ENCODE results near the gene ACSL5.

The ACSL5 gene, protein sequence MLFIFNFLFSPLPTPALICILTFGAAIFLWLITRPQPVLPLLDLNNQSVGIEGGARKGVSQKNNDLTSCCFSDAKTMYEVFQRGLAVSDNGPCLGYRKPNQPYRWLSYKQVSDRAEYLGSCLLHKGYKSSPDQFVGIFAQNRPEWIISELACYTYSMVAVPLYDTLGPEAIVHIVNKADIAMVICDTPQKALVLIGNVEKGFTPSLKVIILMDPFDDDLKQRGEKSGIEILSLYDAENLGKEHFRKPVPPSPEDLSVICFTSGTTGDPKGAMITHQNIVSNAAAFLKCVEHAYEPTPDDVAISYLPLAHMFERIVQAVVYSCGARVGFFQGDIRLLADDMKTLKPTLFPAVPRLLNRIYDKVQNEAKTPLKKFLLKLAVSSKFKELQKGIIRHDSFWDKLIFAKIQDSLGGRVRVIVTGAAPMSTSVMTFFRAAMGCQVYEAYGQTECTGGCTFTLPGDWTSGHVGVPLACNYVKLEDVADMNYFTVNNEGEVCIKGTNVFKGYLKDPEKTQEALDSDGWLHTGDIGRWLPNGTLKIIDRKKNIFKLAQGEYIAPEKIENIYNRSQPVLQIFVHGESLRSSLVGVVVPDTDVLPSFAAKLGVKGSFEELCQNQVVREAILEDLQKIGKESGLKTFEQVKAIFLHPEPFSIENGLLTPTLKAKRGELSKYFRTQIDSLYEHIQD

DNA sequence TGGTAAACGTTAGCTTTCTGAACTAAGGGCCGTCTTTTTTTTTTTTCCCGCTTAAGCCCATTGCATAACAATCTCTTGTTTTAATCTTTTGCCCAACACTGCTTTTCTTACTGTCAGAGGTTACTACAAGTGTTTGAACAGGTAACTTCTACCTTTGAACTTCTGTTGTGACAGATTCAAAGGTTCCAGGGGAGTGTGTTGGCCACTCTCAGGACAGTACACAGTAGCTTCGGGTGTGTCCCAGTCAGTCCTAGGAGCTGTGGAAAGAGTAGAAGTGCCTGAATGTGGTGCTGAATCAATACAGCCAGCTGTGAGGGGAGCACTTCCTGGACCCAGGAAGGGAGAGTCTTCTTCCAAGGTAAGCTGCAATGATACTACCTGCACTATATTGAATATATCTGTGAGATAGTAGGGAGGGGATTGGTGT lies at the start of gene ACSL5:
ACSL5 (plus strand) TSS at position 205 of the 427 bp plus-strand sequence. CDS start 20,831 bp downstream, outside the sequence.
- DNase-seq (ENCODE audit: low spot score) = no peak

DNA sequence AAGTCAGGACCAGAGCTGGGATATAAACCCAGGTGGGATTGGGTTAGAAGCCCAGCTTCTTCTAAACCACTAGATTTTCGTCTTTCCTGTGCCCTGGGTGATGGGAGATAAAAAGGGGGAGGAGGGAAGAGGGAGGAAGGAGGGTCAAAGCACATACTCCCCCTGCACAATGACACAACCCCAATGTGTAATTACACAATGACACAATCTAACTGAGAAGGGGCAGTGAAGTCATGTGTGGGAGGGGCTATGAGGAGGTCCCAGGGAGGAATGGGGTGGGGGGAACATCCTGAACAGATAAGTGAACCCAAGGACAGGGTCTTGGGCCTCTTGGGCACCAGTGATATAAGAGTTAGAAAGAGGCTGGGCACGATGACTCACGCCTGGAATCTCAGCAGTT lies 46.2 kb upstream of the ACSL5 start:
- no peak for DNase-seq (ENCODE audit: low spot score)

DNA sequence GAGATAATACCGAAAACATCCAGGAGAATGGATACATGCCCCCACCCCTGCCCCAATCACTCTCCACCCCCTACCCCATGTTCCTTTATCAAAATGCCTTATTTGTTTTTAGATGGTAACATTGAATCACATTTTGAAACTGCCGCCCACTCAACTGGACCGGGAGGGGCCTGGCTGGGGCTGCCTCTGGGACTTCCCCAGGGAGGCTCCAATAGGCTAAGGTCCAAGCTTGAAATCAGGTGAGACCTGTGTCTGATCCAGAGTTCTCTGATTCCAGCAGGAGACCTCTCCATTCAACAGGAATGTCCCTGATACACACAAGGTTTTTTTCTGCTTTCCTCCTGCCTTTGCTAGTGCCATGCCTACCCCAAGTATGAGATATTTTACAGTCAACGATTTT lies 43.8 kb upstream of the ACSL5 start:
- DNase-seq (ENCODE audit: low spot score) = no peak

DNA sequence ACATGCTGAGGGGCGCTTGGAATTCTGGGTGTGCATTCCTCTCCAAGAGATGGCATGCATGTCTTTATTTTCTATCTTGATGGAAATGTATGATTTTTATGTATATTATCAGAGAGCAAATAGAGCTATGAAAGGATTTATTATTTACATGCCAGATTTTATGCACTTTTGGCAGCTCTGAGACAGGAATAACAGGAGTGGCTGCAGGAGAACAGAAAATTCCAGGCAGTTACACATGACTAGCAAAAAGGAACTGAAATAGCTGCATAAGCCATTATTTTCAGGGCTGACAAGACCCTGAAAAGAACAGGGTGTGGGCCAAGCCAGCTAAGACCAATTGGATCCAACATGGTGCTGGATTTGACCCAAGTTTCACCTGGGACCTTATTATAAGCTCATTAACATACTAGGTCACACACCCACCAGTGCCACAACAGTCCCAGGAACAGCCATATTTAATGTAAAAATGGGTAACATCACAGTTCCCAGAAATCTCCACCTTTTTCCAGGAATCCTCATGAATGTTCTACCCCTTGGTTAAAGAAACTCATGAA lies 43.2 kb upstream of the ACSL5 start:
- no peak for DNase-seq (ENCODE audit: low spot score)

DNA sequence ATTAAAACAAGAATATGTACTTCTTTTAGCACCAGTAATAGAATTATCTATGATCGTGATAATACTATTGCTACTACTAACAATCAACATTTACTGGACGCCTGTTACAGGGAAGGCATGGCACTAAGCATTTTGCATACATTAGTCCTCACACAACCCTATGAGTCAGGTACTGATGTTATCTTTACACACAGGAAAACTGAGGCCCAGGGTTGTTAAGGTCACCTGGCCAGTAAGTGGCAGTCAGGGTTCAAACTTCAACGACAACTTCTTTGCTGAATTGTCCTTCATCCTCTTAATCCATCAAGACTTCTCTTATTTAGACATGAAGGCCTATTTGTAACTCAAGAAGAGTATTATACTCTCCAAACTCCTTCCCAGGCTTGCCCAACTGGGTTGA lies 41.9 kb upstream of the ACSL5 start:
- DNase-seq (ENCODE audit: low spot score) = no peak

DNA sequence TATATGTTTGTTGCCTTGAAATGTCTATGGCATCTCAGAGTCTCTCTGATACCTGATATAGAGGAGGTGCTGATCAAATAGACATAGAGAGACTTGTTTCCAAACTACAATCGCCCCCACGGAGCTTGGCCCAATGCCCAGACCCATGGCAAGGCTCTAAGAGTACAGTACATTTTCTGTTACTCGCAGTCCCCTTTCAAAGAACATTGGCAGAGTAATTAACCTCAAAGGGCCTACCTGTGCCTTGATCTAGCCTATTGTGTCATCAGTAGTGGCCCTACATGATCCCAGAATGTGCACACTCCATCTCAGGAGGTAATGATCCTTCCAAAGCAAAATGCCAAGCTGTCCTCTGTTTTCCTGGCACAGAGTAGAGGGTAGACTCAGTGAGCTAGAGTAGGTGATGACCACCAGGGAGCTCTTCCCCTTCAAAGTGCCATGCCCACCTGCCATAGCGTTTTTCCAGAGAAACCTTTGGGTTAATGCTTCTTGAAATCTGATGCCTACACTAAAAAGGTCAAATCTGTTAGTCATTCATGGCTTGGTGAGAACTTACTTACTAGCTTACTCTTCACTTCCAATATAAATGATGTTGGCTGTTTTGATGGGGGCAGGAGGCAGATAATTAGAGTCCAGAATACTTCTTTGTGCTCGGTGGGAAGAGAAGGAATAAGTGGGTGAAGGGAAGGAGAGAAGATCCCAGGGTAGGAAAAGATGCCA lies 41.2 kb upstream of the ACSL5 start:
- no peak for DNase-seq (ENCODE audit: low spot score)

DNA sequence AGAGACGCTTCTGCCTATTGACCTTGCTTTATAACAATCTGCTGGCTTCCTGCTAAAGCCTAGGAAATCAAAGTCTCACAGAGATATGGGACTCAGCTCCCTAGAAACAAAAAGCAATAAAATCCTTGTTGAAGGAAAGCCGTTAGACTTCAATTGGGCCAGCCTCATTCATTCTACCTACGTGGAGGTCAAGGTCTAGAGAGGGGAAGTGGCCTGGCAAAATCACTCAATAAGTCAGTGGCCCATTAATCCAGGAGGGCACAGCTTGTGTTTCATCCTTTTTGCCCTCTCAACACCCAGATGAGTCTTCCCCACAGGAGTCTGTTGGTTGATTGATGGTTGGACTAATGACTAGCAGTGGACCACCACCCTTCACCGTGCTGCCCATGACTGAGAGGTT lies 40.5 kb upstream of the ACSL5 start:
- no peak for DNase-seq (ENCODE audit: low spot score)

DNA sequence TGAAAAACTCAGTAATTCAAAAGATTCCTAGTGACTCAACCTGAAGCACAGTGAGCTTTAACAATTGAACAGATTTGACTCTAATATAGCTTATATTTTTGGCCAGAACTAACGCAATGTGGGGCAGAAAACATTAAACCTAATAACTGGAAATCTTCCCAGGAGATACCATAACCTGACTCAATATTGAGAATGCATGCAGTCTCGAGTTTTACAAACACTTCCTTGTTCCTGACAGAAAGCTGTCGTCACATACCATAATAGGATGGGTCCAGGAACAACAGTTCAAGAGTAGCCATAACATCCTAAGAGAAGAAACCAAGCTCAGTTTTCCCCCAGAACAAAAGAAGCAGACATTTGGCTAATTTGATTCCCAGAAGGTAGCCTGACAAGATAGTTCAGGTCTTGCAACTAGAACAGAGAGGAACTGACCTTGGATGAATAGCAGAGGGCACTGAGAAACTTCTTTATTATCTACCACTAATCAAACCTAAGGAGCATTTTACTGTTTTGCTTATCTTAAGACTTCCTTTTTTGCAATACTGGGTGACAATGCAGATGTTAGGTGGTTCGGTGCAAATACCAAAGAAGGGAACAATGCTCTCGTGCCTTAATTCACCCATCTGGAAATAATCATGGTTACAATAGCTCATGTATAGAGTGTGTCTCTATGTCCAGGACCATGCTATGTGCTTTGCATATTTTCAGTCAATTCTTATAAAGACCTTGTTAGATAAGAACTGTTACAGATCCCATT lies 38.6 kb upstream of the ACSL5 start:
- DNase-seq (ENCODE audit: low spot score) = no peak

DNA sequence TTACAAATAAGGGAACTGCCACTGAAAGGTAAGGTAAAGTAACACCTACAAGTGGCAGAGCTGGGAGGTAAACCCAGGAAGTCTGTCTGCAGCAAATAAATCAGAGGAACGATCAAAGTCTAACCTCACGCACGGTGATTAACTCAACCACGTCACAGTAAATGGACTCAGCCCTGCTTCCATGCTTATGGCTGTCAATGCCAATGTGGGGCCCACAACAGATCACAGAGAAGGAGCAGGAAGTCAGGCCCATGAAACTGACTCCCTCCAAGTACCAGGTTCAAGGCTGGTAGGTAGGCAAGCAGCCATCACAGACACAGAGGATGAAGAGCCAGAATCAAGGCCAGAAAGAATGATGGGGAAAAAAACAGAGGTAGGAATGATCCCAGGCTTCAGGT lies 38.0 kb upstream of the ACSL5 start:
- DNase-seq (ENCODE audit: low spot score) = no peak

DNA sequence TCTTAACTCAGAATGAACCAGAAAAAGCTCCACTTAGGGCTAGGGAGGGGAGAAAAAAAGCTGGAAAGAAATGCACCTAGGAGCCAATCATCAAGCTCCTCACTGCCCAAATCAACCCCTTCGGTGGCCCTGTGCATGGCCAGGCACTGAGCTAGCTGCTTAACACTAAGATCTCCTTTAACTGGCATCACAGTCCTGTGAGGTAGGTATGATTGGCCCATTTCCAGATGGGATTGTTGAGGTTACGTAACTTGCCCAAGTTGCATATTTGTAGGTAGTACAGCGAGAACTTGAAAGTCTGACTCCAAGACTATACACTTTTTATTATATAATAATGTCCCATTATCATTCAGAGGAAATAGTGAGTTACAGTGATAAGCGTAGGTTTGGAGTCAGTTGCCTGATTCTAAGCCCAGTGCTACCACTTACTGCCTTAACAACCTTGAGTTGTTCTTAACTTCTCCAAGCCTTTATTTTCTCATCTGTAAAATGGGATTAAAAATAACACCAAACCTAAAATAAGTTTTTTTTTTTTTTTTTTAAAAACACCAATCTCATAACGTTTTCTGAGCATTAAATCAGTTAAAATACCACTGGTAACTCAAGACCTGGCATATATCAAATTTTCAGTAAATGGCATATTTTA lies 37.2 kb upstream of the ACSL5 start:
- DNase-seq (ENCODE audit: low spot score) = no peak

DNA sequence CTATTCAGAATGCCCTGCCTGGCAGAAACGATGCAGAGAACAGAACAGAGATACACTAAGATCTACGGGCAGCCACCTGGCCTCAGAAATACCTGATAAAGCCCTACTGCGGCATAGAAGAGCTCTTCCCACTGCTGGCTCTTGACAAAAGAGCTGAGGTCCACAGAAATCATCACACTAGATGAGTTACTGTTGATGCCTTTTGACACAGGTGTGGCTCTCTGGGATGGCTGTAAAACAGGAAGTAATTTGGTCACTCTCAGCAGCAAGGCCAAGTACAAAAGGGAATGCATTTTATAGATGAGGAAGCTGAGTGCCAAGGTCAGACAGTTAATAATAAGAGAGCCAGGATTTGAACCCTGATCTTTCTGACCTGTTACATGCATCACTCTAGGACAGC lies 35.0 kb upstream of the ACSL5 start:
- DNase-seq (ENCODE audit: low spot score) = no peak

DNA sequence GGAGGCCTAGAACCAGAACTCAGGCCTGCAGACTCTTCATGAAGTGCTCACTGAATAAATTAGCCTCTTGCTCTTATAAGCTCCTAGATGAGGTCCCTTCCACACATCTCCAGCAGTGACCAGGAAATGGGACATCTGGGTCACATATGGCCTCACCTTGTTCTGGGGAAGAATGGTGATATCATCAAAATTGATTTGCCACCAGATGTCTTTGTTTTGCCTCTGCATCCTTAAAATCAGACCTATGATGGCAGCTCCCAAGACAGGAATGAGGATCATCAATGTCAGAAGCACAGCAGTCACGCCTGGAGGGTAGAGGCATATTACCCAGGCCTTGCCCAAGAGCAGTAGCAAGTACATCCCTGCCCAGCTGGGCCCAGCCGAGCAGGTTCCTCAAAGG lies 33.3 kb upstream of the ACSL5 start:
- no peak for DNase-seq (ENCODE audit: low spot score)

DNA sequence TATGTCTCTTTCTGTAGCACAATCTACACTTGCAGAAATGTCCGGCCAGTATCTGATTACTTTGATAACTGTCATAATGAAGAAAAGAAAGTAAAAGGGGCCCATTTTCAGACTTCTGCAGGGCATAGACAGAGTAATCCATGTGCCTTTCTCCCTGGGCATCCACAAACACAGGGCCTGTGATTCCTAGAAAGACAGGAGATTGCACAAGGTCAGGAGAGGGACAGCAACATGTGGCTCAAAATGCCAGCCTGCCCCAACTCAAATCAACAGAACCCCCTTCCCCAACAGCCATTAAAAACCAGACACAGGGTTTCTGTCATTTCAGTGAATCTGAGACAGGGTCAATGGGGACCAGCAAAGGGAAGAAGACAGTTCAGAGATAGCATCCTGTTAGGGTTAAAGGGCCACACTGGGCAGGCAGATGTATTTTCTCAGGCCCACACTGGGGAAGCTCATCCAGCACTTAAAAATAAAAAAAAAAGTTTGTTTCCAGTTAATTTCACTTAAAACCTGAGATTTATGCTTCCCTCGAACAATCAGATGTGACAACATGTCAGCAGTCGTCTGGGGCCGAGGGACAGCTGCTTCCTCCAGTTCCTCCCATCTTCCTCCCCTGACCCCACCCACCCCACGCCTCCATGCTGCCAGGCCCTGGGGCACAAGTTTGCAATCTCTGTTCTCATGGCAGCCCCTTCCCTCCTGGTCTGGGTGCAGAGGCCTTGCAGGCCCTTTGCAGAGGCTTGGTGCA lies 30.7 kb upstream of the ACSL5 start:
- DNase-seq (ENCODE audit: low spot score) = no peak

DNA sequence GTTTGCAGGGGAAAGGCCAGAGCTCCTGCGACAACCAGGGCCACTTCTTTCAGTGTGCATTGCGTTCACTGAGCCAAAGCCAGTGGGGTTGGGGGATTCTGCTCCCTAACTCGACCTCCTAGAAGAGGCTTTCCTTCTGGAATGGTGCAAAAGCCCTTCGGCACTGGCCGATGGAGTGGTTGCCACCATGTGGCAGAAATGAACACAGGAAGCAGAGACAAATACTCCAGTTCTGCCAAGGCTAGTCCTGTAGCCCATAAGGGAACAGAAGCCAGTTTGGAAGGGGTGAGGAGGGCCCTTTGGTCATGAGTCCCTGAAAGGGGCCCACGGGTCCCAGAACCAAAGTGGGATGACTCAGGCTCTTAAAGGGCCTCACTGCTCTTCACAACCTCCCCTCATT lies 29.7 kb upstream of the ACSL5 start:
- no peak for DNase-seq (ENCODE audit: low spot score)

DNA sequence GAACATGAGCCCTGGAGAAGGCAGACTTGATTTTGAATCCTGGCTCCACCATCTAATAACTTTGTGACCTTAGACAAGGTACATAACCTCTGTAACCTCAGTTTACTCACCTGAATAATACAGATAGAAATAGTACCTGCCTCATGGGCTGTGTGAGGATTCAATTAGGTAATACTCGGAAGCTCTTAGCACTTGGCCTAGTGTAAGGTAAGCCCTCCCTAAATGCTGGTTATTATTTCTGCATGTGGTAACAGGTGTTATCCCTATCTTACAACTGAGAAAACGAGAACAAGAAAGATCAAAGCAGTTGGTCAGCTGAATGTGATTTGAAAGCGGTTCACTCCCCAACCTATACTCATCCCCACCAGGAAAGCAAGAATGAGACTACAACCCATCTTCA lies 28.7 kb upstream of the ACSL5 start:
- no peak for DNase-seq (ENCODE audit: low spot score)

DNA sequence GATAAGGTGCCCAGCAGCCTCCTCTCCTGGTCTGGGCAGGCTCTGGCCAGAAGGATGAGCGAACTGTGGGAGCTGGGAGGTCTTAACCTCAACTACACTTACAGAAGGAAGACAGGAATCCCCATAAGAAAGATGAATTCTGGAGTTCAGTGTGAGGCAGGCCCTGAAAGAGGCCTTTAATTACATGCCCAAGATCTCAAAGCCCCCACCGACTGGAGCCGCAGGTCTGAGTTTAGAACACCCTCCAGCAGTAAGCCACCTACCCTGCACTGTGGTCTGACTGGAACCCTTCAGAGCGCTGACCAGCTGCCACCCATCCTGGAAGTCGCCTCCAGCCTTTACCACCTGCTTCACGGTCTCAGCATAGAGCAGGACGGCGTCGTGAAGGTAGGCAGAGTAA lies 28.2 kb upstream of the ACSL5 start:
- no peak for DNase-seq (ENCODE audit: low spot score)

DNA sequence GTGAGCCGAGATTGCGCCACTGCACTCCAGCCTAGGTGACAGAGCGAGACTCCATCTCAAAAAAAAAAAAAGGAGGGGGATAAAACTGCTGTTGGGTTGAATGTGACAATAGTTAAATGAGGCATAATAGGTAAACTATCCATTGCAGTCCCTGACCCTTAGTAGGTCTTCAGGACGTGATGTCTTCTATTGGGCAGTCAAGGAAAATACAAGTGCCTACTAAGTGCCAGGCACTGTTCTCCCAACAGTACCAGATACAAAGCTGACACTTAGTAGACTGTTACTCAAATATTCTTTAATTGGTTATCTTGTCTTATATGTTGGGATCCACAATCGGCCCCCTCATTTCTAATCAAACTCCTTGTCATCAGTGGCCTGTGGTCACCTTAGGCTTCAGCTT lies 27.1 kb upstream of the ACSL5 start:
- no peak for DNase-seq (ENCODE audit: low spot score)

DNA sequence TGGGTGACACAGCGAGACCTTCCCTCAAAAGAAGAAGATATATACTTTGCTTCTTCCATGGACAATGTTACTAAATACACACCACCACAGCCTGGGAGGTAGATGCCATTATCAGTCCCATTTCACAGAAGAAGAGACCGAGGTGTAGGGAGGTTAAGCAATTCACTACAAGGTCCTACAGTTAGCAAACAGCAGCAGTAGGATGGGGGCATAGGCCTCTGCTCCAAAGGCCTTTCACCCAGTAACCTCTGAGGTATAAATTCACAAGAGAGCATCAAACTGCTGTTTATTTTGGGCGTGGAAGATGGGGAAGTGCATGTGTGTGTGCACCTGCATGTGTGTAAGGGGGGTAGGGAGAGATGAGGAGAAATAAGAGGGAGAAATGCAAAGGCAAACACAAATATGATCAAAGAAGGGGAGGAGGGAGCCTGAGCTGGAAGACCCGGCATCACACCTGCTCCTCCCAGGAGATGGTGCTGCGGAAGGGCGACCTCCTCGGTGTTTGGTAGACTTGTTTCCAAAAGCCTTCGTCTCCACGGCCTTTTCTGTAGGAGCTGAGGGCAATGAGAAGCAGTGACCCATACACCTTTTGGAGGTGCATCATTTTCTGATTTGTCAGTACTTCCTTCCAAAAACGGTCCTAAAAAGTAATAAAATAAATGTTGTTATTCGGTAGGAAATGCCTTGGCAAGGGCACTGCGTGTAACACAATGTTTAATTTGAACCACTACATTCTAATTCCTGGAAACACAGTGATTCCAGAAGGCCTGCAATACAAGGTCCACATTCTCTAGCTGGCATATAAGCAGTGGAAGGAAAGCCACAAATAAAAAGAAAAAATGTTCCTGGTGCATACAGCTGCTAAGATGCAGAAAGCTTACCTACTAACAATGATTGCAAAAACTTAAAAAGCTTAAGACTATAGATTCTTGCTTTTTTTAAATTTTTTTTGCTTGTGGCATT lies 25.9 kb upstream of the ACSL5 start:
- no peak for DNase-seq (ENCODE audit: low spot score)

DNA sequence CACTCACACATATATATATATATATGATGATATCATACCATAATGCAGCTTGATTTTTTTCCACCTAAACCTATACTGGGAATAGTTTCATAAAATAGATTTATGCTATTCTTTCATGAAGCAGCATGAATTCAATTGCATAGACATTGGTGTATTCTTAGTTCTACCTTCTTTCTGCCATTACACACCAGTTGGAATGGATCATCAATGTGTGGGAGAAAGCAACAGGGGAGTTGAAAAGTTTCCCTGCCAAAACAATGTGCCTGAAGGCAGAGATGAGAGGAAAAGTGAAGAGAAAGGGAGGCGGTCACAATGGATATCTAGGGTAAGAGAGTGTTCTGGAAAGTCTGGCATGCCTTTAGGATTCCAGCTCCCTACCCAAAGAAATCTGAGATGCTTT lies 25.2 kb upstream of the ACSL5 start:
- no peak for DNase-seq (ENCODE audit: low spot score)
